ENCODE data around the gene ZNF776.

- TF ChIP-seq CTCF (IDR thresholded peaks at IDR 0.05; ENCODE audit: low read depth, low read length, poor library complexity, severe bottlenecking) (no peak), EZH2phosphoT487 (IDR thresholded peaks at IDR 0.05; ENCODE audit: borderline replicate concordance, low read length) (no peak)
Observed at GRCh38 chr19:57776764-57777296, 30.2 kb downstream of the ZNF776 start.

Data from DOHH2 (cell line).